ENCODE data around the gene RELT.

DNA sequence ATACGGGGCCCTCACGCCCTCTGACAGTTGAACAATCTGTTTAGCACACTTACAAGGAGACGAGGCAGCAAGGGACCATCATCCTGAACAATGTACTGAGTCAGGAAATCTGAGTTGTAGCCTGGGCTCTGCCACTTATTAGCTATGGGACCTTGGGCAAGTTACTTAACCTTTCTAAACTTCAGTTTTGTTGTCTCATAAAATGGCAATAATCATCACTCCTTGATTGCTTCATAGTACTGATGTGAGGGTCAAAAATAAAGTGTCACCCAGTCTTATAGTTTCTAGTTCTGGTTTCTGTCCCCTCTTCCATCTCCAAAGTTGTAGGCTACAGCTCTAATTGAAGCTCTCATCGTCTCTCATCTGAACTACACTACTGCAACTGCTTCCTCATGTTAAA, 46.7 kb downstream of the RELT start:
- TF ChIP-seq, protein P1, sequence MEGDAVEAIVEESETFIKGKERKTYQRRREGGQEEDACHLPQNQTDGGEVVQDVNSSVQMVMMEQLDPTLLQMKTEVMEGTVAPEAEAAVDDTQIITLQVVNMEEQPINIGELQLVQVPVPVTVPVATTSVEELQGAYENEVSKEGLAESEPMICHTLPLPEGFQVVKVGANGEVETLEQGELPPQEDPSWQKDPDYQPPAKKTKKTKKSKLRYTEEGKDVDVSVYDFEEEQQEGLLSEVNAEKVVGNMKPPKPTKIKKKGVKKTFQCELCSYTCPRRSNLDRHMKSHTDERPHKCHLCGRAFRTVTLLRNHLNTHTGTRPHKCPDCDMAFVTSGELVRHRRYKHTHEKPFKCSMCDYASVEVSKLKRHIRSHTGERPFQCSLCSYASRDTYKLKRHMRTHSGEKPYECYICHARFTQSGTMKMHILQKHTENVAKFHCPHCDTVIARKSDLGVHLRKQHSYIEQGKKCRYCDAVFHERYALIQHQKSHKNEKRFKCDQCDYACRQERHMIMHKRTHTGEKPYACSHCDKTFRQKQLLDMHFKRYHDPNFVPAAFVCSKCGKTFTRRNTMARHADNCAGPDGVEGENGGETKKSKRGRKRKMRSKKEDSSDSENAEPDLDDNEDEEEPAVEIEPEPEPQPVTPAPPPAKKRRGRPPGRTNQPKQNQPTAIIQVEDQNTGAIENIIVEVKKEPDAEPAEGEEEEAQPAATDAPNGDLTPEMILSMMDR (IDR thresholded peaks at IDR 0.05; ENCODE audit: low read length): no peak
- no peak for TF ChIP-seq EZH2 (IDR thresholded peaks at IDR 0.05; ENCODE audit: borderline replicate concordance, low read length)
